HL-60 (cell line): ENCODE results near the gene MEIG1.
"Not testable (repeated sequence)": the region's sequence is repeated elsewhere in the genome, so short reads cannot be mapped to it uniquely, and the experiment has no call there.

Source experiments
- DNase-seq, 2 experiments: peaks; one replicate each; pipeline ENCODE4 v3.0.0-alpha.2; 2010 to 2020; ENCODE audit warnings: low read depth in 1 of 2, low spot score in 1 of 2
- H3K27ac ChIP-seq: fragments of 250-450 bp; sonication (Bioruptor Pico); replicated peaks from 2 replicates; pipeline ENCODE4 v1.5.1; 2020; ENCODE audit warnings: mild to moderate bottlenecking, moderate library complexity
- H3K27me3 ChIP-seq: fragments of 250-450 bp; sonication (Bioruptor Pico); 2 replicates; pipeline ENCODE4 v1.5.1; 2021; ENCODE audit warnings: mild to moderate bottlenecking, moderate library complexity; ENCODE audit not compliant: insufficient read depth, poor library complexity, severe bottlenecking
- H3K4me3 ChIP-seq: replicated peaks from 2 replicates; pipeline ENCODE4 v1.5.1; 2011; ENCODE audit warnings: mild to moderate bottlenecking, control low read depth, low read length; ENCODE audit not compliant: insufficient read depth
- GABPA ChIP-seq: IDR thresholded peaks from 2 replicates; pipeline ENCODE4 v1.6.1; 2012; ENCODE audit warnings: low read depth
- POLR2AphosphoS5 ChIP-seq: IDR thresholded peaks from 2 replicates; pipeline ENCODE4 v1.6.1; 2012; ENCODE audit warnings: low read depth
- SPI1 ChIP-seq: IDR thresholded peaks from 2 replicates; pipeline ENCODE4 v1.6.1; 2012; ENCODE audit warnings: low read depth, mild to moderate bottlenecking, borderline replicate concordance
- TF ChIP-seq, protein P1 (sequence below): IDR thresholded peaks from 2 replicates; pipeline ENCODE4 v1.6.1; 2012; ENCODE audit warnings: low read depth; ENCODE audit not compliant: insufficient replicate concordance
- TF ChIP-seq, protein P2 (sequence below): IDR thresholded peaks from one replicate; pipeline ENCODE4 v1.5.1; 2011; ENCODE audit warnings: low read length, control low read depth, inconsistent platforms; ENCODE audit not compliant: insufficient read depth

MEIG1 gene

GRCh38 chr10:14930610-14931009, 28.6 kb upstream of the MEIG1 start:
- Histone ChIP-seq H3K27me3 (no peaks in the 10 kb centered on the region), H3K27ac (no peak overlapping the region), H3K4me3 (no peak overlapping the region)
- no peak for DNase-seq
- TF ChIP-seq SPI1 (no peak), POLR2AphosphoS5 (no peak), GABPA (no peak)
- TF ChIP-seq, protein P1, sequence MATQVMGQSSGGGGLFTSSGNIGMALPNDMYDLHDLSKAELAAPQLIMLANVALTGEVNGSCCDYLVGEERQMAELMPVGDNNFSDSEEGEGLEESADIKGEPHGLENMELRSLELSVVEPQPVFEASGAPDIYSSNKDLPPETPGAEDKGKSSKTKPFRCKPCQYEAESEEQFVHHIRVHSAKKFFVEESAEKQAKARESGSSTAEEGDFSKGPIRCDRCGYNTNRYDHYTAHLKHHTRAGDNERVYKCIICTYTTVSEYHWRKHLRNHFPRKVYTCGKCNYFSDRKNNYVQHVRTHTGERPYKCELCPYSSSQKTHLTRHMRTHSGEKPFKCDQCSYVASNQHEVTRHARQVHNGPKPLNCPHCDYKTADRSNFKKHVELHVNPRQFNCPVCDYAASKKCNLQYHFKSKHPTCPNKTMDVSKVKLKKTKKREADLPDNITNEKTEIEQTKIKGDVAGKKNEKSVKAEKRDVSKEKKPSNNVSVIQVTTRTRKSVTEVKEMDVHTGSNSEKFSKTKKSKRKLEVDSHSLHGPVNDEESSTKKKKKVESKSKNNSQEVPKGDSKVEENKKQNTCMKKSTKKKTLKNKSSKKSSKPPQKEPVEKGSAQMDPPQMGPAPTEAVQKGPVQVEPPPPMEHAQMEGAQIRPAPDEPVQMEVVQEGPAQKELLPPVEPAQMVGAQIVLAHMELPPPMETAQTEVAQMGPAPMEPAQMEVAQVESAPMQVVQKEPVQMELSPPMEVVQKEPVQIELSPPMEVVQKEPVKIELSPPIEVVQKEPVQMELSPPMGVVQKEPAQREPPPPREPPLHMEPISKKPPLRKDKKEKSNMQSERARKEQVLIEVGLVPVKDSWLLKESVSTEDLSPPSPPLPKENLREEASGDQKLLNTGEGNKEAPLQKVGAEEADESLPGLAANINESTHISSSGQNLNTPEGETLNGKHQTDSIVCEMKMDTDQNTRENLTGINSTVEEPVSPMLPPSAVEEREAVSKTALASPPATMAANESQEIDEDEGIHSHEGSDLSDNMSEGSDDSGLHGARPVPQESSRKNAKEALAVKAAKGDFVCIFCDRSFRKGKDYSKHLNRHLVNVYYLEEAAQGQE = no peak
- TF ChIP-seq, protein P2, sequence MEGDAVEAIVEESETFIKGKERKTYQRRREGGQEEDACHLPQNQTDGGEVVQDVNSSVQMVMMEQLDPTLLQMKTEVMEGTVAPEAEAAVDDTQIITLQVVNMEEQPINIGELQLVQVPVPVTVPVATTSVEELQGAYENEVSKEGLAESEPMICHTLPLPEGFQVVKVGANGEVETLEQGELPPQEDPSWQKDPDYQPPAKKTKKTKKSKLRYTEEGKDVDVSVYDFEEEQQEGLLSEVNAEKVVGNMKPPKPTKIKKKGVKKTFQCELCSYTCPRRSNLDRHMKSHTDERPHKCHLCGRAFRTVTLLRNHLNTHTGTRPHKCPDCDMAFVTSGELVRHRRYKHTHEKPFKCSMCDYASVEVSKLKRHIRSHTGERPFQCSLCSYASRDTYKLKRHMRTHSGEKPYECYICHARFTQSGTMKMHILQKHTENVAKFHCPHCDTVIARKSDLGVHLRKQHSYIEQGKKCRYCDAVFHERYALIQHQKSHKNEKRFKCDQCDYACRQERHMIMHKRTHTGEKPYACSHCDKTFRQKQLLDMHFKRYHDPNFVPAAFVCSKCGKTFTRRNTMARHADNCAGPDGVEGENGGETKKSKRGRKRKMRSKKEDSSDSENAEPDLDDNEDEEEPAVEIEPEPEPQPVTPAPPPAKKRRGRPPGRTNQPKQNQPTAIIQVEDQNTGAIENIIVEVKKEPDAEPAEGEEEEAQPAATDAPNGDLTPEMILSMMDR = no peak

DNA sequence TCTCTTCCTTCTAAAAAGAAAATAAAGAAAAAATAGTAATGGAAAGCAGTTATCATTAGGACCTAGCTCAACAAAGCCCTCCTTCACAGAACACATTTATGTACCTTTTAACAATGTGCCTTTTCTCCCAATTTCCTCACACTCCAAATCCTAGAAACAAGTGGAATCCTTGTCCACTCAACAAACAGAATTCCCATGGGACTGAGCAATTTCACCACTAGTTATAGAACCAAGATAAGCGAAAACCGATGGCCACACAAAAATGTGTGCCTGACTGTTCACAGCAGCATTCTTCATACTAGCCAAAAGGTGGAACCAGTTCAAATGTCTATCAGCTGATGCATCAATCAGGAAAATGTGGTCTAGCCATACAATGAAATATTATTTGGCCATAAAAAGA, 22.6 kb upstream of the MEIG1 start:
- Histone ChIP-seq H3K27me3 (no peaks in the 10 kb centered on the region), H3K27ac (no peak overlapping the region), H3K4me3 (no peak overlapping the region)
- TF ChIP-seq SPI1 = no peak
- TF ChIP-seq GABPA = no peak
- TF ChIP-seq, protein P1 = no peak
- TF ChIP-seq, protein P2 = no peak
- no peak for TF ChIP-seq POLR2AphosphoS5
- no peak for DNase-seq

DNA sequence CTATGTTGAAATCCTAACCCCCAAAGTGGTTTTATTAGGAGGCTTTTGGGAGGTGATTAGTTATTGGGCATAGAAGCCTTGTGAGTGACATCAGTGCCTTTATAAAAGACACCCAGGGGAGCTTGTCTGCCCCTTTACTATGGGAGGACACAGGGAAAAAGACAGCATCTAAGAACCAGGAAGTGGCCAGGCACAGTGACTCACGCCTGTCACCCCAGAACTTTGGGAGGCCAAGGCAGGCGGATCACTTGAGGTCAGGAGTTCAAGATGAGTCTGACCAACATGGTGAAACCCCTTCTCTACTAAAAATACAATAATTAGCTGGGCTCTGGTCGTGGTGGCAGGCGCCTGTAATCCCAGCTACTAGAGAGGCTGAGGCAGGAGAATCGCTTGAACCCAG, 20.2 kb upstream of the MEIG1 start:
- H3K27ac ChIP-seq, DNase-seq, H3K27me3 ChIP-seq, H3K4me3 ChIP-seq: not testable (repeated sequence)

- not testable (repeated sequence) for H3K27ac ChIP-seq, H3K27me3 ChIP-seq, H3K4me3 ChIP-seq, DNase-seq
These were observed 16.8 kb upstream of the MEIG1 start for GRCh38 chr10:14942147-14942949.

- not testable (repeated sequence) for DNase-seq, H3K27ac ChIP-seq, H3K4me3 ChIP-seq, H3K27me3 ChIP-seq
These were observed 16.2 kb upstream of the MEIG1 start for GRCh38 chr10:14942950-14943338.
